Upper lobe of right lung (tissue), 1 donor: ENCODE data around the gene CEACAM1. TPM values are rescaled to one million over a fixed set of nuclear protein-coding genes. Genes with fewer than 3 reads are reported as not detected.

Source experiments
- ATAC-seq: fragments of 200-7000 bp; cut with Tn5 transposase; one replicate; pipeline ENCODE4 v1.9.1; 2020; ENCODE audit warnings: mild to moderate bottlenecking, moderate library complexity
- DNase-seq: peaks from one replicate; pipeline ENCODE4 v3.0.0-alpha.2; 2020
- H3K27ac ChIP-seq: fragments of 200-600 bp; one replicate; pipeline ENCODE4 v1.8.0; 2022
- H3K27me3 ChIP-seq: fragments of 200-600 bp; one replicate; pipeline ENCODE4 v1.8.0; 2022; ENCODE audit warnings: mild to moderate bottlenecking
- H3K36me3 ChIP-seq: fragments of 200-600 bp; one replicate; pipeline ENCODE4 v1.8.0; 2022
- H3K4me1 ChIP-seq: fragments of 200-600 bp; one replicate; pipeline ENCODE4 v1.8.0; 2022
- H3K4me3 ChIP-seq: fragments of 200-600 bp; one replicate; pipeline ENCODE4 v1.8.0; 2022; ENCODE audit warnings: mild to moderate bottlenecking
- H3K9me3 ChIP-seq: fragments of 200-600 bp; one replicate; pipeline ENCODE4 v1.8.0; 2022
- intact Hi-C: fragments of 100-400 bp; cut with DNase I; formaldehyde crosslinking; loops from one replicate; pipeline ENCODE4 v1.11.0; 2022
- long read RNA-seq: library from polyadenylated mRNA; unstranded; transcript quantifications from one replicate; pipeline ENCODE4 v2.0.0, GENCODE V29; 2021
- total RNA-seq: library from RNA; stranded (reverse); fragmentation: NEBNext Ultra II Directional; extraction: Animal tissue kit (Norgen Biotek cat#: 25700); gene quantifications from one replicate; pipeline ENCODE4 v1.2.1, GENCODE V29; 2021
- TF ChIP-seq, protein P1 (sequence below): fragments of 200-600 bp; IDR thresholded peaks from one replicate; pipeline ENCODE4 v1.8.0; 2022; ENCODE audit warnings: antibody characterized with exemption
- donor health status: DM: no; HTN: yes; CAD: no; lungs with severe emphysema.

The CEACAM1 gene
- 13.1 TPM for total RNA-seq
- long read RNA-seq, partial matches to known transcripts, result 1 of 8 reads
- long read RNA-seq, other reads (novel, unspliced or antisense), result 3 of 8 reads

- TF ChIP-seq, protein P1, sequence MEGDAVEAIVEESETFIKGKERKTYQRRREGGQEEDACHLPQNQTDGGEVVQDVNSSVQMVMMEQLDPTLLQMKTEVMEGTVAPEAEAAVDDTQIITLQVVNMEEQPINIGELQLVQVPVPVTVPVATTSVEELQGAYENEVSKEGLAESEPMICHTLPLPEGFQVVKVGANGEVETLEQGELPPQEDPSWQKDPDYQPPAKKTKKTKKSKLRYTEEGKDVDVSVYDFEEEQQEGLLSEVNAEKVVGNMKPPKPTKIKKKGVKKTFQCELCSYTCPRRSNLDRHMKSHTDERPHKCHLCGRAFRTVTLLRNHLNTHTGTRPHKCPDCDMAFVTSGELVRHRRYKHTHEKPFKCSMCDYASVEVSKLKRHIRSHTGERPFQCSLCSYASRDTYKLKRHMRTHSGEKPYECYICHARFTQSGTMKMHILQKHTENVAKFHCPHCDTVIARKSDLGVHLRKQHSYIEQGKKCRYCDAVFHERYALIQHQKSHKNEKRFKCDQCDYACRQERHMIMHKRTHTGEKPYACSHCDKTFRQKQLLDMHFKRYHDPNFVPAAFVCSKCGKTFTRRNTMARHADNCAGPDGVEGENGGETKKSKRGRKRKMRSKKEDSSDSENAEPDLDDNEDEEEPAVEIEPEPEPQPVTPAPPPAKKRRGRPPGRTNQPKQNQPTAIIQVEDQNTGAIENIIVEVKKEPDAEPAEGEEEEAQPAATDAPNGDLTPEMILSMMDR, result no peak
- H3K36me3 ChIP-seq, result no peaks in the 10 kb centered on the region
- peak; percentile 83 for ATAC-seq
- H3K4me1 ChIP-seq, result peaks cover 17% of the 10 kb centered on the region
- H3K4me3 ChIP-seq, result peak within 1 kb of the TSS; percentile 39
- intact Hi-C loops, result loop anchor here (5.0 kb wide), 1 partner anchor 76 kb away; no protein-coding TSS in a partner anchor
- DNase-seq, result peak; percentile 76
- peak within 1 kb of the TSS; percentile 55 for H3K27ac ChIP-seq
- no peaks in the 10 kb centered on the region for H3K9me3 ChIP-seq
- H3K27me3 ChIP-seq, result no peaks in the 10 kb centered on the region
Measured at GRCh38 chr19:42528354-42529247, at the start of gene CEACAM1. Gene CEACAM1 (minus strand): TSS chr19:42528481. CDS start chr19:42528374, 107 bp downstream.

DNA sequence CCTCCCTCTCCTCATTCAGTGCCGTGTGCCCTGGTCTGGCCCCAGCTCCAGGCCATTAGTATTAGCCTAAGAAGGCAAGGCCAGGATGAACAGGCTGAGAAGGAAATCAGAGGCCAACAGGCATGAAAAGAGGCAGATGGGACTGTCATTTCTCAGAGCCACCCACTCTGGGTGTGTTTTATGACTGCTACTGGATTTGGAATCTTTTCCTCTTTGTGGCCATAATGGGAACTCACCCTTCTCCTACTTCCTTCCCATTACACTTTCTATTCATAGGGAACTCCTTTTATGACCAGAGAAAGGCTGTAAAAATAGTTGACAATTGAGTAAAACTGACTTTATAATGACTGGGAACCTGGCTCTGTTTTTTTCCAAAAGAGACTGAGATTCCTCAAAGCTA is 48.7 kb upstream of the CEACAM1 start:
- Histone ChIP-seq H3K27ac (no peak overlapping the region), H3K9me3 (no peaks in the 10 kb centered on the region), H3K27me3 (no peaks in the 10 kb centered on the region), H3K4me3 (no peak overlapping the region), H3K36me3 (no peaks in the 10 kb centered on the region), H3K4me1 (no peaks in the 10 kb centered on the region)
- no peak for DNase-seq
- ATAC-seq, result peak; percentile 58
- intact Hi-C loops, result no loop called here
- TF ChIP-seq, protein P1, result no peak

DNA sequence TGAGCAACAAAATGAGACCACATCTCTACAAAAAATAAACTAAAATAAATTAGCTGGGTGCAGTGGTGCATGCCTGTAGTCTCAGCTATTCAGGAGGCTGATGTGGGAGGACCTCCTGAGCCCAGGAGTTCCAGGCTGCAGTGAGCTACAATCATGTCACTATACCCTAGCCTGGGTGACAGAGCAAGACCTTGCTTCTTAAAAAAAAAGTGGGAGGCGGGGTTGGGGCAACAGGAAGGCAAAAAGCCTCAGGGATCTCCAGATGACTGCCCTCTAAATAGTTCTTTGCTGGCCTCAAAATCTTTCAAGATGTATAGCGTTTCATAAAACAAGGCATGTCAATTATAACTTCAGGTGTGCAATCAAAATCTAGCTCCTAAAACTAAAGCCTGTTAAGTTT is 48.0 kb upstream of the CEACAM1 start:
- Histone ChIP-seq H3K4me1 (no peaks in the 10 kb centered on the region), H3K27ac (no peak overlapping the region), H3K36me3 (no peaks in the 10 kb centered on the region), H3K4me3 (no peak overlapping the region), H3K9me3 (no peaks in the 10 kb centered on the region), H3K27me3 (no peaks in the 10 kb centered on the region)
- intact Hi-C loops, result no loop called here
- DNase-seq (no peak), ATAC-seq (no peak)
- TF ChIP-seq, protein P1, result no peak

- H3K4me3 ChIP-seq, result no peak overlapping the region
- no peak for DNase-seq
- H3K9me3 ChIP-seq, result no peaks in the 10 kb centered on the region
- intact Hi-C loops, result no loop called here
- no peak for ATAC-seq
- H3K27me3 ChIP-seq, result no peaks in the 10 kb centered on the region
- H3K27ac ChIP-seq, result no peak overlapping the region
- no peaks in the 10 kb centered on the region for H3K4me1 ChIP-seq
- no peaks in the 10 kb centered on the region for H3K36me3 ChIP-seq
- TF ChIP-seq, protein P1, result no peak
Measured at GRCh38 chr19:42573642-42574041, 45.4 kb upstream of the CEACAM1 start.

- Histone ChIP-seq H3K4me3 (no peak overlapping the region), H3K27ac (no peak overlapping the region), H3K9me3 (no peaks in the 10 kb centered on the region), H3K36me3 (no peaks in the 10 kb centered on the region), H3K27me3 (no peaks in the 10 kb centered on the region), H3K4me1 (peaks cover 3% of the 10 kb centered on the region)
- intact Hi-C loops, result no loop called here
- ATAC-seq (peak; percentile 29), DNase-seq (no peak)
- TF ChIP-seq, protein P1, result no peak
Measured at GRCh38 chr19:42571116-42571515, 42.8 kb upstream of the CEACAM1 start.
